ENCODE results near the gene EIF3K.
"Not testable (repeated sequence)": the region's sequence is repeated elsewhere in the genome, so short reads cannot be mapped to it uniquely, and the experiment has no call there.

Gene EIF3K

DNA sequence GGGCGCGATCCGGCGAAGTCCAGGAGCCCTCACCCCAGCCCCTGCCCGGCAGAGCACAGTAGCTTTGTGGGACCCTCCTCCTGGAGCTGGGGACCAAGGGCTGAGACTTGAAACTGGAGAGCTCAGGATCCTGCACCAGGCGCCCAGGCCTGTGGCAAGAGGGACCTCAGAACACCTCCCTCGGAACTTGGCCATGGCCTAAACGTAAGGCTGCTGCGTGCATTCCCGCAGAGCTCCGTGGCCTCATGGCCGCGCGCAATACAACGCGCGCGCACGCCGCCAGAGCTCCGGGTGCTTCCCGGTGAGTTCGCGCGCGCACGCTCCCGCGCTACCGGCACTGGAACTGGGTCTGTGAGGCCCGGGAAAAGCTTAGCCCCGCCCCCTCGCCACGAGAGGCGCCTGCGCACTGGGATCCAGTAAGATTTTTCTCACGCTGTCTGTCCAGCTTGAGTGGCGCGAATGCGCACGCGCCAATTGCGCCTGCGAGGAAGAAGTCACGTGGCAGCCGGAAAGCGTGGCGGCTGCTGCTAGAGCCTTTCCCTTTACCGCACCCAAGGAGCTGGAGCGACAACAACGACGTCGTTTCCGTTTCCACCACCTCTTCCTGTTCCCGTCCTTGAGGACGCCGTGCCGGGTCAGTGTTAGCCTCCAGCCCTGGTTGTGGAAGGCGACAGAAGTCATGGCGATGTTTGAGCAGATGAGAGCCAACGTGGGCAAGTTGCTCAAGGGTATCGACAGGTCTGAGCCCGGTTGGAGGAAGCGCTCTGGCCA lies at the start of gene EIF3K:
TSS of gene EIF3K (plus strand) at position 599 of the 771 bp plus-strand sequence. CDS start at position 680, 81 bp downstream.
- peak; percentile 97 for DNase-seq (ENCODE audit: low read depth)

DNA sequence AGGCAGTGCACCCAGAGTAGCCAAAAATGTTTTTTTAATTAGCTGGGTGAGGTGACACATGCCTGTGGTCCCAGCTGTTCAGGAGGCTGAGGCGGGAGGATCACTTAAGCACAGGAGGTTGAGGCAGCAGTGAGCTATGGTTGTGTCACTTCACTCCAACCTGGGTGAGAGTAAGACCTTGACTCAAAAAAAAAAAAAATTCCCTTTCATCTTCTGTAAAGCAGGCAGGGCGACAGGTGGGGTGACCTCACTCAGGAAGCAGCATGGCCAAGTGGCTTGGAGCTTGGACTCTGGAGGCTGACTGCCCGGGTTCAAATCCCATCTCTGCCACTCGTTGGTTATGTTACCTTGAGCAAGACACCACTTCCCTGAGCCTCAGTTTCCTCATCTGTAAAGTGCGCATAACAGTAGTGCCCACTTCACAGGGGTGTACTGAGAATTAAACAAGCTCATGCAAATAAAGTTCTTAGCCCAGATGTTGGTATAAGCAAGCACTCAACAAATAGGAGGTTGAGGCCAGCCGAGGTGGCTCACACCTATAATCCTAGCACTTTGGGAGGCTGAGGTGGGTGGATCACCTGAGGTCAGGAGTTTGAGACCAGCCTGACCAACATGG lies 49.5 kb upstream of the EIF3K start:
- DNase-seq (ENCODE audit: low read depth), result no peak

DNA sequence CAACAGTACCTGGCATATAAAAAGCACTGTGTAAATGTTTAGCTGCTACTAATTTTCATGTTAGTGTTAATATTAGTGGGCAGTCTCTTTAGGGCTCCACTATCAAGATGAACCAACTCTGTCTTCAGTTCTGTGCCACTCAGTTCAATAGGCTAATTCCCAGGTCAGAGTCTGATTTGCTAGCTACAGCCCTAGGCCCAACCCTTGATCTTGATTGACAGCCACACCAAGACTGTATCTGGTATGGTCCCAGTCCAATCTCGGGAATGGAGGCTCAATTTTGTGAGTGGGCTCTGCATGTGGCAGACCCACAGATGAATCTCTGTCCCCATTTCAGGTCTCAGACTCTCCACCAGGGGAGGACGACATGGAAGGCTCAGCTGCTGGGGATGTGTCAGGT lies 47.3 kb upstream of the EIF3K start:
- no peak for DNase-seq (ENCODE audit: low read depth)

GRCh38 chr19:38577826-38578225 lies 41.2 kb upstream of the EIF3K start:
- no peak for DNase-seq (ENCODE audit: low read depth)

DNA sequence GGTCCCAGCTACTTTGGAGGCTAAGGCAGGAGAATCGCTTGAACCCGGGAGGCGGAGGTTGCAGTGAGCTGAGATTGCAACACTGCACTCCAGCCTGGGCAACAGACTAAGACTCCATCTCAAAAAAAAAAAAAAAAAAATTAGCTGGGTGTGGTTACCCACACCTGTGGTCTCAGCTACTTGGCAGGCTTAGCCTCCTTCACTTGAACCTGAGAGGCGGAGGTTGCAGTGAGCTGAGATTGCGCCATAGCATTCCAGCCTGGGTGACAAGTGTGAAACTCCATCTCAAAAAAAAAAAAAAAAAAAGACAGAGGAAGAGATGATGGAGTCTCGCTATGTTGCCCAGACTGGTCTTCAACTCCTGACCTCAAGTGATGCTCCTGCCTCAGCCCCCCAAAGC lies 39.7 kb upstream of the EIF3K start:
- not testable (repeated sequence) for DNase-seq (ENCODE audit: low read depth)

DNA sequence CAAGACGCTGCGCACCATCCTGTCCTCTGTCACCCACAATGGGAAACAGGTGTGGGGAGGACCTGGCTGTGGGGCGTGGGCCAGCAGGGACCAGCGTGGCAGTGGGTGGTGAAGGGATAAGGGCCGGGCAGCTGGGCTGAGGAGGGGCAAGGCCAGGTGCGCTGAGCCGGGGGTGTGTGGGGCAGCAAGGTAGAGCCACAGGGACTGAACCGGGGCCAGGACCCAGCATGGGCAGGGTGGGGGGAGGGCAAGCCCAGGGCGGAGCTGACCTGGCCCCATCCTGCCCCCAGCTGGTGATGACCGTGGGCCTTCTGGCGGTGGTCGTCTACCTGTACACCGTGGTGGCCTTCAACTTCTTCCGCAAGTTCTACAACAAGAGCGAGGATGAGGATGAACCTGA lies 38.9 kb upstream of the EIF3K start:
- no peak for DNase-seq (ENCODE audit: low read depth)

GRCh38 chr19:38583219-38583984 lies 35.6 kb upstream of the EIF3K start:
- no peak for DNase-seq (ENCODE audit: low read depth)

- DNase-seq (ENCODE audit: low read depth), result no peak
Measured at GRCh38 chr19:38583985-38584305, 35.0 kb upstream of the EIF3K start.

- no peak for DNase-seq (ENCODE audit: low read depth)
Measured at GRCh38 chr19:38587562-38587961, 31.4 kb upstream of the EIF3K start.

GRCh38 chr19:38588041-38588440 lies 30.9 kb upstream of the EIF3K start:
- DNase-seq (ENCODE audit: low read depth), result no peak

- no peak for DNase-seq (ENCODE audit: low read depth)
Measured at GRCh38 chr19:38592940-38593339, 26.0 kb upstream of the EIF3K start.

GRCh38 chr19:38596057-38596981 lies 22.7 kb upstream of the EIF3K start:
- DNase-seq (ENCODE audit: low read depth), result peak; percentile 22

DNA sequence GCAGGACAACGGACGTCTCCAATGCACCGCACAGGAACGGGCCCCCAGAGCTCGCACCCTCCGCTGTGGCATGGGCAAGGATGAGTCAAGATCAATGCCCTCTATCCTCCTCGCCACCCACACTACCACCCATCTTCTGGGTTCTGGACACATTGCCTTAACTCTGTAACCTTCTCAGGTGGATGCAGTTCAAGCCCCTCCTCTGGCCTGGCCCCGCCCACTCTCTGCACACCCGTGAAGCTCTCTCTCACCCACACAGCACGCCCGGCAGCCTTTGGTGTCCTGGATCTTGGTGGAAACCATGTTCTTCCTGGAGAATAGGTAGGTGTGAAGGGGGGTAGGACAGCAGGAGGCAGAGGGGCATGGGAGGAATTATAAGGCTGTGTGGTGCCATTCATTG lies 21.9 kb upstream of the EIF3K start:
- DNase-seq (ENCODE audit: low read depth), result no peak

- DNase-seq (ENCODE audit: low read depth), result no peak
Measured at GRCh38 chr19:38599722-38600121, 19.3 kb upstream of the EIF3K start.

GRCh38 chr19:38602856-38603255 lies 16.1 kb upstream of the EIF3K start:
- DNase-seq (ENCODE audit: low read depth), result not testable (repeated sequence)

DNA sequence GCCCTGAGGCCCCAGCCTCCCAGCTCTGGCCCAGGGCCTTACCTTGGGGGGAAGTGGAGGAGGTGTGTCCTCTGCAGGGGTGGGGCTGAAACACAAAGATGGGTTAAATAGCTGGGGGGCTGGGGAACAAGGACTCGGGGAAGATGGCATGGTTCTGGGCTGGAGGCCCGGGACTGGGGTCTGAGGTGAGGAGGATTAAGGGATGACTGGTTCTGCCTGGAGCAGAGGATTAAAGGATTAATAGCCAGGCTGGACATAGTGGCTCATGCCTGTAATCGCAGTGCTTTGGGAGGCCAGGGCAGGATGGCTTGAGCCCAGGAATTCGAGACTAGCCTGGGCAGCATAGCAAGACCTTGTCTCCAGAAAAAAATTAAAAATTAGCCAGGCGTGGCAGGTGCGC lies 12.9 kb upstream of the EIF3K start:
- no peak for DNase-seq (ENCODE audit: low read depth)

DNA sequence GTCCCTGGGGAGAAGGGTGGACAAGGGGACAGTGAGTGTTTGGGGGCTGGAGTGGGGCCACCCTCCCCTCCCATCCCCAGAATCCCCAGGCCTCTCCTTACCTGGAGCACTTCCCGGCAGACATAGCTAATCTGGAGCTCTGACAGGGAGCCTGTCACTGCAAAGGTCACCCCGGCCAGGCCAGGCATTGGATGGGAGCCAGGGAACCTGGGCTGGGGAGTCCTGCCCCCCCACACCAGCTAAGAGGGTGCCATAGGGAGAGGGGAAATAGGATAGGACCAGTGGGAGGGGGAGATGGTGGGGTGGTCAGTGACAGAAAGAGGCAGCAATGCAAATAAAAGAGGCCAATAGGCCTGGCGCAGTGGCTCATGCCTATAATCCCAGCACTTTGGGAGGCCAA lies 4.7 kb upstream of the EIF3K start:
- DNase-seq (ENCODE audit: low read depth), result no peak

DNA sequence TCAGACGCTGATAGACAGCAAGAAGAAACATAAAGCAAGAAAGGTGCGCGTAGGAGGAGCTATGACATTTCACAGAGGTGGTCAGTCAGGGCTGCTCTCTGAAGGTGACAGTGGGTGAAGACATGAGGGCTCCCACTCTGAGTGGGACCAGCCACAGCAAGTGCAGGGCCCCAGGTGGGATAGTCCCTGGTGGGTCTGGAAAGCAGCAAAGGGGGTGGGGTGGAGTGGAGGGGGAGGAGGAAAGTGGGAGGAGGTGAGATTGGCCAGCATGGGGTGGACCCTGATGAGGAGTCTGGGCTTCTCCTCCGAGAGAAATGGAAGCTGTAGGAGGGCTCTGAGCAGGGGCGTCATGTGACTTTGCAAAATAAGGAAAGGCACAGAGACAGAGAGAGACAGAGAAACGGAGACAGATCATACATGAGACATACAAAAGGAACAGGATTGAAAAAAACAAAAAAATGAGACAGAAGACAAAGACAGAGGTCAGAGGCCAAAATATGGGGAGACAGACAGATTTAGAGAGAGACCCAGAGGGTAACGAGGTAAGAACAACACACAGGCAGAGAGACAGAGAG lies 3.9 kb upstream of the EIF3K start:
- no peak for DNase-seq (ENCODE audit: low read depth)

- DNase-seq (ENCODE audit: low read depth), result no peak
Measured at GRCh38 chr19:38616265-38616664, 2.7 kb upstream of the EIF3K start.

DNA sequence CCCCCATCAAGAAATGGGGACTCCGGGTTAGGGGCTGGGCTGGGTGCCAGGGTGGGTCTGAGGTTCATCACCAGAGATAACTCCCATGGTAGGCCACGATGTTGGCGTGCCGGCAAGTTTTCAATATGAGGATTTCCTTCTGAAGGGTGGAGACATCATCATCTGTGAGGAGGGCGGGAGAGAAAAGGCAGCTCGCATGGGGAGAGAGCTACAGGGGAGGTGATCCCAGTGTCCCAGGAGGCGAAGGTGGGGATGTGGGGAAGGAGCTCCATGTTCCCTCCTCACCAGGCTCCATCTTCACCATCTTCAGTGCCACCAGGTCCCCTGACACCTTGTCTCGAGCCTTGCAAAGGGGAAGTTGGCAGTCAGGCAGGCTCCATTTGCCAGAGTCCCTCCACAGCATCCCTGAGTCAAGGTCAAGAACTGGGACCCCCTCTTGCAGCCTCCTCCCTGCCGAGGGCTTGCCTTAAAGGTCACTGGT lies 1.7 kb upstream of the EIF3K start:
- DNase-seq (ENCODE audit: low read depth), result no peak

GRCh38 chr19:38617764-38618589 lies 1.0 kb upstream of the EIF3K start, which contains the start of gene MAP4K1:
Gene MAP4K1, minus strand, starts transcription at chr19:38617953. Its CDS starts 58 bp downstream, at chr19:38617895.
- no peak for DNase-seq (ENCODE audit: low read depth)
